HG02678 (cell line): ENCODE results near the gene MAP1LC3A.

Experiments used
- ATAC-seq: cut with Tn5 transposase; IDR thresholded peaks from one replicate; pipeline ENCODE4 v1.9.1; 2021; ENCODE audit warnings: mild to moderate bottlenecking, moderate library complexity; ENCODE audit not compliant: unreplicated experiment

The MAP1LC3A gene

GRCh38 chr20:34547844-34548613 is 10.5 kb upstream of the MAP1LC3A start:
- ATAC-seq = no peak

DNA sequence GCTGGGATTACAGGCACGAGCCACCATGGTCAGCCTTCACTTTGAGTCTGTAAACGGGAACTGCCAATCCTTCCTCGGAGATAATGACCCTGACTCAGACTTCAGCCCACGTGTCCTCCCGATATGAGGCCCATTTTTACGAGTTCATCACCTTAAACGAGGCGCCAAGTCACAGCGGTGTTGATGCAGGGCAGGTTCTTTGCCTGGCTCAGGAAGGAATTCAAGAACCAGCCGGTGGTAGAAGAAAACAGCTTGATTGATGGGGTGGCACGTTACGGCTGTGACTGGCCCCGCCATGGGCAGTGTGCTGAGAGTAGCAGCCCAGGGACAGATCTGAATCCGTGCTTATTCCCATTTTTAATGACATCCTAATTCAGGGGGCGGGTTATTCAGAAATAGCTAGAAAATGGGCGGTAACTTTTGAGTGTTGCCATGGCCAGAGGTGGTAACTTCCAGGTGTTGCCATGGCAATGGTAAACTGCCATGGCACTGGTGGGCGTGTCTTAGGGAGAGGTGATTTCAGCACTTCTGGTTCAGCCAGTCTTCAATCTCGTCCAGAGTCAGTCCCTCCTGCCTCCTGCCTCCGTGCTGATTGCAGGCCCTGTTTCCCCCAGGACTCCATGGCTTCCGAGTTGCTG is 9.1 kb upstream of the MAP1LC3A start:
- no peak for ATAC-seq

DNA sequence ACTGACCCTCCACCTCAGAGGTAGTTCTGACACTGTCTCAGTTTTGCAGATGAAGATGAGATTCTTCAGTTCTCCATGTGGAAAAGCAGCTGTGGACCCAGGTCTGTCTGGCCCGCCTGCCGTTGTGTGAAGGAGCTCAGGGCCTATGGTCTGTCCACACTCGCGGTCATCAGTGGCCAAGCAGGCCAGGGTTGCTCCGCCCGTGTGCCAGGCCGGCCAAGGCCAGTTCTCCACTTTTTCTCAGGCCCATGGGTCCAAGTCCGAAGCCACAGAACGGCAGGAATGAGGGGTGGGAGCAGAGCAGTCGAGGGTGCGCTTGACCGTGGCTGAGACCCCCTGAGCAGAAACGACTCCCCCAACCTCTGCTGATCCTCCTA is 8.6 kb upstream of the MAP1LC3A start:
- no peak for ATAC-seq

DNA sequence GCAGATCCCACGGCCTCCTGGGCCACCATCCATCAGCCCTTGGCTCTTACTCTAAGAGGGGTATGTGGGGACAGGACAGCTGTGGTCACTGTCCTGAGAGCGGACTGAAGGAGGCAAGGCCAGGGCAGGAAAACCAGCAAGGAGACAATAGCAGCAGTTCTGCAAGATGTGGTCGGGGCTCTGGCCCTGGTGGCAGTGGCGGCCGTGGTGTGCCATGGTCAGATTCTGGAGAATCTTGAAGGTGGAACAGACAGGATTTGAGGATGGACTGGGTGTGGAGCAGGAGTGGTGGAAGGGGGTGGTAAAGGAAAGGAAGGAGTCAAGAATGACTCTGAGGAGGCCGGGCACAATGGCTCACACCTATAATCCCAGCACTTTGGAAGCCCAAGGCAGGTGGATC is 5.9 kb upstream of the MAP1LC3A start:
- ATAC-seq = no peak

GRCh38 chr20:34553366-34553867 is 5.1 kb upstream of the MAP1LC3A start:
- no peak for ATAC-seq

DNA sequence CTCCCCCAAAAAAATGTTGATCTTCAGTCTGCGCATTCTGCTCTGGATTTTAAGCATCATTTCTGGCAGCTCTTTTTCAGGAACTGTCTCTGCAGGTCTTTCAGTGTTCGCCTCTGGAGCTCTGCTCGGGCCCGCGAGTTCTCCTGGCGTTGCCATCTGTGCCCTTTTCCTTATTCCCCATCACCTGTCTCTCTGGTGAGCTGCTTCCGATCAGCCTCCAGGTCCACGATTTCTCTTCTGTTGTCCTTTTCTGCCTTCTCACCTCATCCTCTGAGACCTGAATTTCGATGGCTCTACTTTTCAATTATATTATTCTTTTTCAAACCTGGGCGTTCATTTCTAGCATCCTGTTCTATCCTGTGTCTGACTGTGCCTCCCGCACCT is 590 bp upstream of the MAP1LC3A start:
- no peak for ATAC-seq

DNA sequence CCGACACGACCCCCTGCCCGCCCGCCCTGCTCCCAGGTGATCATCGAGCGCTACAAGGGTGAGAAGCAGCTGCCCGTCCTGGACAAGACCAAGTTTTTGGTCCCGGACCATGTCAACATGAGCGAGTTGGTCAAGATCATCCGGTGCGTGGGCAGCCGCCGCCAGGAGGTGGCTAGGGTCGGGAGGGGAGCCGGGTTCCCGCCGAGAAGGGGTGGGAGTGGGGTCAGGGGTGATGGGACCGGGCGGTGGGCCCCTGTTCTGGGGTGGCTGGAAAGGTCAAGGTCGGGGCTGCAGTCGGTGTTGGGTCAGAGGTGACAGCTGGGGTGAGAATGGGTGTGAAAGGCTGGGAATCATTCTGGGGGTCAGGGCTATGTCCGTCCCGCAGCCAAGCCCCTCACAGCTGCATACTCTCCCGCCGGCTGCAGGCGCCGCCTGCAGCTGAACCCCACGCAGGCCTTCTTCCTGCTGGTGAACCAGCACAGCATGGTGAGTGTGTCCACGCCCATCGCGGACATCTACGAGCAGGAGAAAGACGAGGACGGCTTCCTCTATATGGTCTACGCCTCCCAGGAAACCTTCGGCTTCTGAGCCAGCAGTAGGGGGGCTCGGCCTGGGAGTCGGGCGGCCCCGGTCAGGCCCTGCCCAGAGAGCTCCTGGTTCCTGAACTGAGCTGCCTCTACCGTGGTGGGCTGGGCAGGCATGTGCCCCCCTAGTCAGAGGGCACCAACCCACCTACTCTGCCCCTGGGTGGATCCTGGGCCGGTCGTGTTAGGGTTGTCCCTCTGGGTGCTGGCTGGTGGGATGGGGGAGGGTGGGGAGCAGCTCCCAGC is 1.0 kb downstream of the MAP1LC3A start:
- ATAC-seq = no peak

- no peak for ATAC-seq
Measured at GRCh38 chr20:34560141-34560523, 1.6 kb downstream of the MAP1LC3A start.

DNA sequence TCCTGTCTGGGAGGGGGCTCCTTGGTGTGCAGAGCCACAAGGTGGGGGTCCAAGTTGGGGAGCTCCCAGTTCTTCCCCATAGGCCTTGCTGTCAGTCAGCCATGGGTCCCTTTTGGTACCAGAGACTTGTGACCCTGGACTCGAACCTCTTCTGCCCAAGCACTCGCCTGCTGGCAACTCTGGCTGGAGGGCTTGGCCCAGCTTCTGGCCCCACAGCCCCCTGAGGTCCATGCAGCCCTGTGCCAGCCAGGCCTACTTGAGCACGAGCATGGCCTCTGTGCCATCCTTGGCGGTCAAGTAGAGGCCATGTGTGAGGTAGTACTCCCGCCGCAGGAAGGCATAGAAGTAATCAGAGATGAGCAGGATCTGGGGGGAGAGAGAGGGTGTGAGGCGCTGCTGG is 2.1 kb downstream of the MAP1LC3A start:
- ATAC-seq = no peak

DNA sequence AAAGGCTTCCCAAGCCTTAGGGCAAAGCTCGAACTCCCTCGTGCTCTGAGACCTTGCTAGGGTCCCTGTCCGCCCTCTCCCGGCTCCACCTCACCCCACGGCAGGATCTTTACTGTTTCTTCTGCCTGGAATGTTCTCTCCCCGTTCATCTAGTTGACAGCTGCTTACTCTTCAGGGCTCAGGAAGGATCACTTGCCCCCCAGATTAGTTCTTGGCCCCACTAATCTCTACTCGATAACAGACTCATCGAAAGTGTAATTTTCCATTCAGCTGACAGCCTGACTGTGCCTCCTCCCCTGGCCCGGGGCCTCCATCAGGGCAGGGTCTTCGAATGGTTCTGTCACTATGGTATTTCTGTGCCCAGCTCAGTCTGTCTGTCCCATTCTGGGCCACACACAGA is 3.1 kb downstream of the MAP1LC3A start:
- ATAC-seq = no peak

DNA sequence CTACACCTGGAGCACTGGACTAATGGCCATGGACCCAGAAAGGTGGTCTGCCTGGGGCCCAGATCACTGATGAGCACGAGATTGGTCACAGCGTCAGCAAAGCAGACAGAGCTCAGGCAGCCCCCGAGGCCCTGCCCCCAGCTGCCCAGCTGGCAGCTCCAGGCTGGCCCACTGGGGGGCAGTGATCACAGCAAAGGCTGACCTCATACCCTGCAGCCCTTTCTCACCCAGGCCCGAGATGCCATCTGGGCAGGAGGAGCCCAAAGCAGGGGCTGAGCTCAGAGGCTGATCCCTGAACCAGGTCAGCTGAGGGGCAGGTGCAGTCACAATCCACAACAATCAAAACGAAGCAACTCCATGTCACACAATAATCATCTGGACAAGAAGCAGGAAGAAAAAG is 4.1 kb downstream of the MAP1LC3A start:
- ATAC-seq = no peak

GRCh38 chr20:34564833-34565232 is 6.3 kb downstream of the MAP1LC3A start:
- ATAC-seq = no peak

- ATAC-seq = no peak
Measured at GRCh38 chr20:34566978-34567891, 8.7 kb downstream of the MAP1LC3A start.

DNA sequence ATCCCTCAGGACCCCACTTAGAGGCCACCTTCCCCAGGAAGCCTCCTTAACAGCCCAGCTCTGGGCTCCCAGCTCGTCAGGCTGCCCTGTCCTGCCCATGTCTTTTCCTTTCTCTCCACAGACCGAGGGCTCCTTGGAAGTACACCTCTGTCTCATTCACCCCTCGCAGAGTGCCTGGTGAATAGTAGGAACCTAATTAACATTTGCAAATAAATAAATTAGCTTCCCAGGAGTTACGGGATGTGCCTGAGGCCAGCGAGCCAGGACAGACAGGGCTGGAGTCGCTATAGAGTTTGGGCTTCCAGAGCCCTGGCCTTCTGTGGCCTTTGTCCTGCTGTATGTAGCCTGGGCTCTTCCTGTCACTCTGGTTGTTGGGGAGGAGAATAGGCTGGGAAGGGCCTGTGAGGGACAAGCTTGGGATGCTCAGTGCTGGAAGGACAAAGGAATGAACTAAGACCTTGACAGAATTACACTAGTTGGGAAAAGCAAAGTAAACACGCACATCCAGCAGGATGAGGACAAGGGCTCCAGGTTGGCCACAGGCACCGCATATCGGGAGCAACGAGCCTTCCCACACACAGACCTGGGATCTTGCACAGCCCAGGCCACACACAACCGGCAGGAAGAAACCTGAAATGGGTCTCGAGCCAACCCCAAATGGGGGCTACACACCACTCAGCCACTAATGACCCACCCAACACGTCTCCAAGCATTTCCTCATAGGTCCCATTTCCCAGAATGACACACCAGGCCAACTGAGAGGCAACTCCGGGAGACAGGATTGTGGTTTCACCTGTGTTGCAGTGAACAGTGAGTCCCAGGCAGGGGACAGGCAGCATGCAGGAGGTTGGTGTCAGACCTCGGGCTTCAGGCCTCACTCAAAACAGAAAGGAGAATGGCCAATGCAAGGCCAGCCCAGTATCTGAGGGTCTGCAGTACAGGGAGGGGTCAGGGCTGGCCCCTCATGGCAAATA is 9.7 kb downstream of the MAP1LC3A start:
- ATAC-seq = no peak

DNA sequence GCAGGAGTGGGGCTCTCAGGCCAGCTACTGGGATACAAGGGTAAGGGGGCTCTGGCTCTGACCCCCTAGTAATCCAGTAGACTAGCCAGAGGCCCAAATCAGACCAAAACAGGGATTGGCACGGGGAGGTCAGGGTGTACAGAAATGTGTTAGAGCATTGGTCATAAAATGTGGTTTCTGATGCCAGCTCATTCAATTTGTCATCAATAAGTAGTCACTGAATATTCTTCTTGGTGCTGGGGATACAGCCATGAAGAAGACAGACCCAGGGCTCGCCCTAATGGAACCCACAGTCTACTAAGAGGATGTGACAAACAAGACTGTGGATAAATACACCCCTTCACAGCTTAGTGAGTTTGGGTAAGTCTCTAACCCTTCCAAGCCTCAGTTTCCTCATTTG is 11.1 kb downstream of the MAP1LC3A start:
- no peak for ATAC-seq

- ATAC-seq = no peak
Measured at GRCh38 chr20:34570859-34571306, 12.4 kb downstream of the MAP1LC3A start.

GRCh38 chr20:34571753-34572152 is 13.2 kb downstream of the MAP1LC3A start:
- ATAC-seq = no peak

DNA sequence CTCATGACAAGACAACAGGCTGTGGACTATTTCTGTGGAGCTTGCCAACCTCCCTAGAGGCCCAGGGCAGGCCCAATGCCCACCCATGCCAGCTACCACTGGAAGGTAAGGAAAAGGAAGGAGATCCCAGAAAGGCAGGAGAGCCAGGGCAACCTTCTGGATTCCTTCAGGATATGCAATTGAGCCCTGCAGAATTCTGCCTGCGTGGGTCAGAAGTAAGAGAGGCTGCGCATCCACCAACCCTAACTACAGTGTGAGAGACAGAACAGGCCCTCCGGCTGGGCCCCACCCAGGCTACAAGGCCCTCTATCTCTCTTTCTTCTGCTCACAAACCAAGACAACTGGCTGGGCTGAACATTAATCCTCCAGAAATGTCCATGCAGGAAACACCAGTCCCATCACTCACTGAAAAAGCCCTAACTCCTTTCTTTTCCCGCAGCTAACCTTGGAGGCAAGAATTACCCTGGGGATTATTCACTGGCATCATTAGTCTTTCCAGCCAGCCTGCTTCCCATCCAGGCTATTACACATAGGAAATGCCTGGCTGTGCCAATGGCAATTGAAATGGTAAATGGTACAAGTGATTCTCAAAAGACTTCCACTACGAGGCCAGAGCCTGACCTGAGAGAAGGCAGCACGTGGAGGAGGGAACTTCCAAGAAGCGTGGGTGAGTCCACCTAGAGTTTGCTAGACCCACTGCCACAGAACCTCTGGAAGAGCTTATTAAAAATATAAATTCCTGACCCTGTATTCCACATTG is 15.2 kb downstream of the MAP1LC3A start:
- no peak for ATAC-seq

DNA sequence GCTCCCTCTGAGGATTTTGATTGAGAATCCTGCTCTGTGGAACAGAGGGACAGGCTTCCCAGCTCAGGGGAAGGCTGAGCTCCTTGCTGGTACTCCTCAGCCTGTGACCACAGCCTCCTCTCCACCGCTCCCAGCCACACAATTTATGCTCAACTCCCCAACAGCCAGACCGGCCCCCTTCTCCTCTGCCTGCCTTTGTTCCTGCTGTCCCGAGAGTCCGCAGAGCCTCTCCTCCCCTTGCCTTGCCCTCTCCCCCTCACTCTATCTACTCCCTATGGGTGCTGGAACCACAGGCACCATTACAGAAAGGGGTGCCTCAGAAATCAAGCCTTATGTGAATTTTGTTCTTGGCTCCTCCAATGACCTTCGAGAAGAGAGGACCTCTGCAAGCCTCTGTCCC is 15.9 kb downstream of the MAP1LC3A start:
- no peak for ATAC-seq
